A549 treated with Mapracorat at 1 μM for 4 hours (cell line): ENCODE results near the gene MRGPRX1. TPM values are rescaled to one million over a fixed set of nuclear protein-coding genes. Genes with fewer than 3 reads are reported as not detected.

Experiments
- total RNA-seq: library from RNA; stranded (reverse); fragments of 200-300 nt; extraction: Qiagen RNA extraction; gene quantifications from 5 replicates; pipeline ENCODE4 v1.2.3, GENCODE V29; 2022

The MRGPRX1 gene
- total RNA-seq, result not detected in 5 replicates

DNA sequence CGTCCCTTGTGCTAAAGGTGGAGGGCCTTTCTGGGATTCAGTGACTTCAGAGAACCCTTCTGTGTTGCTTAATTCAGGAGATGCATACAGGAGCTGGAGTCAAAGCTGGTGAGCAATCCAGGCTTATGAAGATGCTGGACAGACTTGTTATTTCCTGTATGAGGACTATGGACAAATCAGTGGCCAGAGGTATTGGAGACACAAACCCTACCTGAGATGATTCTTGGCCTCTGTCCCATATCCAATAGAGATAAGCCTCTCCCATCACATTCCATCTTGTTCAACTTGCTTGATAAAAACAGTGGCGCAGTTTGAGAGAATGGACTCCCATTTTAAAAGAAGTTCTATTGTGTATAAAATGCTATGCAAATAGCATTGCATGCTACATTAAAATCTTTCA is at the start of gene MRGPRX1:
TSS of gene MRGPRX1 (minus strand) at position 101 of the 400 bp plus-strand sequence. CDS start 4,630 bp downstream, outside the sequence.

Other genes starting within 250 kb of the MRGPRX1 start
- 0.34 to 0.59 TPM (median 0.42 TPM) in 5 replicates for gene TMEM86A, start 240.6 kb downstream of the MRGPRX1 start, total RNA-seq
- not detected in 5 replicates for gene IGSF22, start 213.2 kb downstream of the MRGPRX1 start, total RNA-seq
- 0.05 TPM in 1 of 5 replicates, not detected in the others for gene PTPN5, start 147.6 kb downstream of the MRGPRX1 start, total RNA-seq
- gene MRGPRX2, start 121.3 kb upstream of the MRGPRX1 start, total RNA-seq, result not detected in 5 replicates
- gene ZDHHC13, start 177.8 kb upstream of the MRGPRX1 start, total RNA-seq, result 14.0 to 17.3 TPM (median 16.7 TPM) in 5 replicates